Liver (tissue), 3 donors: ENCODE data around the gene PLA2R1.

Source experiments
- EGR1 ChIP-seq, 2 donors: IDR thresholded peaks; 2 replicates each; pipeline ENCODE4 v1.6.1; 2016 to 2018; ENCODE audit warnings: antibody characterized with exemption in 2 of 2, low read depth in 2 of 2
- FOXA1 ChIP-seq: IDR thresholded peaks from 2 replicates; pipeline ENCODE4 v1.6.1; 2016; ENCODE audit warnings: antibody characterized with exemption
- GABPA ChIP-seq, 2 donors: IDR thresholded peaks in 1 of 2; conservative IDR thresholded peaks in 1 of 2; 2 replicates each; pipeline ENCODE4 v1.6.1; 2016; ENCODE audit warnings: antibody characterized with exemption in 2 of 2, mild to moderate bottlenecking in 1 of 2, moderate library complexity in 1 of 2
- HNF4A ChIP-seq, 2 donors: conservative IDR thresholded peaks; 2 replicates each; pipeline ENCODE4 v1.6.1; 2016; ENCODE audit warnings: antibody characterized with exemption in 2 of 2, mild to moderate bottlenecking in 2 of 2
- RAD21 ChIP-seq, 2 donors: IDR thresholded peaks; 2 replicates each; pipeline ENCODE4 v1.6.1; 2016; ENCODE audit warnings: antibody characterized with exemption in 2 of 2, mild to moderate bottlenecking in 2 of 2
- REST ChIP-seq: IDR thresholded peaks from 2 replicates; pipeline ENCODE4 v1.6.1; 2016; ENCODE audit warnings: antibody characterized with exemption, mild to moderate bottlenecking
- RXRA ChIP-seq, 2 donors: IDR thresholded peaks; 2 replicates each; pipeline ENCODE4 v1.6.1; 2017 to 2018; ENCODE audit warnings: antibody characterized with exemption in 2 of 2, mild to moderate bottlenecking in 1 of 2
- SP1 ChIP-seq: IDR thresholded peaks from 2 replicates; pipeline ENCODE4 v1.6.1; 2018; ENCODE audit warnings: antibody characterized with exemption, mild to moderate bottlenecking
- TAF1 ChIP-seq: conservative IDR thresholded peaks from 2 replicates; pipeline ENCODE4 v1.6.1; 2016; ENCODE audit warnings: antibody characterized with exemption, mild to moderate bottlenecking
- YY1 ChIP-seq: IDR thresholded peaks from 2 replicates; pipeline ENCODE4 v1.6.1; 2016; ENCODE audit warnings: antibody characterized with exemption, mild to moderate bottlenecking
- TF ChIP-seq, protein P1 (sequence below): fragments of 150-350 bp; IDR thresholded peaks from 2 replicates; pipeline ENCODE4 v1.5.1; 2017; ENCODE audit warnings: improper control_type of control experiment, low read depth, low read length; ENCODE audit not compliant: missing input control
- TF ChIP-seq, protein P2 (sequence below): IDR thresholded peaks from 2 replicates; pipeline ENCODE4 v1.6.1; 2016; ENCODE audit warnings: antibody characterized with exemption
- TF ChIP-seq, protein P3 (sequence below): IDR thresholded peaks from 2 replicates; pipeline ENCODE4 v1.6.1; 2016; ENCODE audit warnings: antibody characterized with exemption
- donor health status: healthy.
- donor health status: healthy.

- TF ChIP-seq, protein P1, sequence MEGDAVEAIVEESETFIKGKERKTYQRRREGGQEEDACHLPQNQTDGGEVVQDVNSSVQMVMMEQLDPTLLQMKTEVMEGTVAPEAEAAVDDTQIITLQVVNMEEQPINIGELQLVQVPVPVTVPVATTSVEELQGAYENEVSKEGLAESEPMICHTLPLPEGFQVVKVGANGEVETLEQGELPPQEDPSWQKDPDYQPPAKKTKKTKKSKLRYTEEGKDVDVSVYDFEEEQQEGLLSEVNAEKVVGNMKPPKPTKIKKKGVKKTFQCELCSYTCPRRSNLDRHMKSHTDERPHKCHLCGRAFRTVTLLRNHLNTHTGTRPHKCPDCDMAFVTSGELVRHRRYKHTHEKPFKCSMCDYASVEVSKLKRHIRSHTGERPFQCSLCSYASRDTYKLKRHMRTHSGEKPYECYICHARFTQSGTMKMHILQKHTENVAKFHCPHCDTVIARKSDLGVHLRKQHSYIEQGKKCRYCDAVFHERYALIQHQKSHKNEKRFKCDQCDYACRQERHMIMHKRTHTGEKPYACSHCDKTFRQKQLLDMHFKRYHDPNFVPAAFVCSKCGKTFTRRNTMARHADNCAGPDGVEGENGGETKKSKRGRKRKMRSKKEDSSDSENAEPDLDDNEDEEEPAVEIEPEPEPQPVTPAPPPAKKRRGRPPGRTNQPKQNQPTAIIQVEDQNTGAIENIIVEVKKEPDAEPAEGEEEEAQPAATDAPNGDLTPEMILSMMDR, result no peak
- TF ChIP-seq RAD21 (IDR thresholded peaks at IDR 0.05), result no peak
- TF ChIP-seq, protein P2, sequence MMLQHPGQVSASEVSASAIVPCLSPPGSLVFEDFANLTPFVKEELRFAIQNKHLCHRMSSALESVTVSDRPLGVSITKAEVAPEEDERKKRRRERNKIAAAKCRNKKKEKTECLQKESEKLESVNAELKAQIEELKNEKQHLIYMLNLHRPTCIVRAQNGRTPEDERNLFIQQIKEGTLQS, result no peak
- no peak for TF ChIP-seq FOXA1
- no peak for TF ChIP-seq SP1
- TF ChIP-seq, protein P3, sequence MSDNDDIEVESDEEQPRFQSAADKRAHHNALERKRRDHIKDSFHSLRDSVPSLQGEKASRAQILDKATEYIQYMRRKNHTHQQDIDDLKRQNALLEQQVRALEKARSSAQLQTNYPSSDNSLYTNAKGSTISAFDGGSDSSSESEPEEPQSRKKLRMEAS, result no peak
- TF ChIP-seq RXRA (IDR thresholded peaks at IDR 0.05), result no peak
- no peak for TF ChIP-seq TAF1
- no peak for TF ChIP-seq EGR1 (IDR thresholded peaks at IDR 0.05; ENCODE audit: low read depth in 2 of 2)
- no peak for TF ChIP-seq HNF4A (conservative IDR thresholded peaks at IDR 0.05)
- no peak for TF ChIP-seq GABPA (IDR thresholded peaks at IDR 0.05 in 1 of 2, conservative IDR thresholded peaks at IDR 0.05 in 1 of 2)
- TF ChIP-seq REST, result no peak
- TF ChIP-seq YY1, result no peak
Observed at GRCh38 chr2:159988412-159988970, 73.9 kb downstream of the PLA2R1 start.
